Measurements from ENCODE around the gene ACBD4. TPM values are rescaled to one million over a fixed set of nuclear protein-coding genes. Genes with fewer than 3 reads are reported as not detected.

Gene ACBD4
- total and polyA plus RNA-seq, 2 of the 13 experiments (the other 11 are each of a cell fraction or from before 2014, with no cell fraction given) = 16.1 to 26.9 TPM

DNA sequence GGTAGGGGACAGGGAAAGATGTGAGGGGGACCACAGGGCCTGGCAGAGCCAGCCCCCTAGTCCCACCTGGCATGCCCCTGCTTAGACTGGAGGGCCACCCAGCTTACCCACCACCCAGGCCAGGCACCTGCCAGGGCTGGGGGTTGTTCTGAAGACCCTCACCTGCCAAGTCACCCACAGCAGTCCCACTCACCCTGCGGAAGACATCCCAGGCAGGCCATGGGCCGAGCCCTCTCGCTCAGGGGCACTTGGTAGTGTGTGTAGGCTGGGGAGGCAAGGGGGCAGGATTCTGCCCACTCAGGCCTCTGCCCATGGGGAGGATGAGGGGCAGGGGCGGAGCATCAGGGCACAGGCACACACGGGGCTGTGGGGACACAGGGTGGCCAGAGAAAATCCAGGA lies 7.2 kb upstream of the ACBD4 start (continued):
- TF ChIP-seq, protein P1, sequence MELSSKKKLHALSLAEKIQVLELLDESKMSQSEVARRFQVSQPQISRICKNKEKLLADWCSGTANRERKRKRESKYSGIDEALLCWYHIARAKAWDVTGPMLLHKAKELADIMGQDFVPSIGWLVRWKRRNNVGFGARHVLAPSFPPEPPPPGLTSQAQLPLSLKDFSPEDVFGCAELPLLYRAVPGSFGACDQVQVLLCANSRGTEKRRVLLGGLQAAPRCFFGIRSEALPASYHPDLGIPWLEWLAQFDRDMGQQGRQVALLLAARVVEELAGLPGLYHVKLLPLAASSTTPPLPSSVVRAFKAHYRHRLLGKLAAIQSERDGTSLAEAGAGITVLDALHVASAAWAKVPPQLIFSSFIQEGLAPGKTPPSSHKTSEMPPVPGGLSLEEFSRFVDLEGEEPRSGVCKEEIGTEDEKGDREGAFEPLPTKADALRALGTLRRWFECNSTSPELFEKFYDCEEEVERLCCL (CRISPR knock-in tag; IDR thresholded peaks at IDR 0.05; ENCODE audit: borderline replicate concordance) = no peak
- TF ChIP-seq, protein P2, sequence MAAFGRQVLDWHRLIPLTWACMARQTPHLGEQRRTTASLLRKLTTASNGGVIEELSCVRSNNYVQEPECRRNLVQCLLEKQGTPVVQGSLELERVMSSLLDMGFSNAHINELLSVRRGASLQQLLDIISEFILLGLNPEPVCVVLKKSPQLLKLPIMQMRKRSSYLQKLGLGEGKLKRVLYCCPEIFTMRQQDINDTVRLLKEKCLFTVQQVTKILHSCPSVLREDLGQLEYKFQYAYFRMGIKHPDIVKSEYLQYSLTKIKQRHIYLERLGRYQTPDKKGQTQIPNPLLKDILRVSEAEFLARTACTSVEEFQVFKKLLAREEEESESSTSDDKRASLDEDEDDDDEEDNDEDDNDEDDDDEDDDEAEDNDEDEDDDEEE (CRISPR knock-in tag; IDR thresholded peaks at IDR 0.05) = no peak
- TF ChIP-seq, protein P3, sequence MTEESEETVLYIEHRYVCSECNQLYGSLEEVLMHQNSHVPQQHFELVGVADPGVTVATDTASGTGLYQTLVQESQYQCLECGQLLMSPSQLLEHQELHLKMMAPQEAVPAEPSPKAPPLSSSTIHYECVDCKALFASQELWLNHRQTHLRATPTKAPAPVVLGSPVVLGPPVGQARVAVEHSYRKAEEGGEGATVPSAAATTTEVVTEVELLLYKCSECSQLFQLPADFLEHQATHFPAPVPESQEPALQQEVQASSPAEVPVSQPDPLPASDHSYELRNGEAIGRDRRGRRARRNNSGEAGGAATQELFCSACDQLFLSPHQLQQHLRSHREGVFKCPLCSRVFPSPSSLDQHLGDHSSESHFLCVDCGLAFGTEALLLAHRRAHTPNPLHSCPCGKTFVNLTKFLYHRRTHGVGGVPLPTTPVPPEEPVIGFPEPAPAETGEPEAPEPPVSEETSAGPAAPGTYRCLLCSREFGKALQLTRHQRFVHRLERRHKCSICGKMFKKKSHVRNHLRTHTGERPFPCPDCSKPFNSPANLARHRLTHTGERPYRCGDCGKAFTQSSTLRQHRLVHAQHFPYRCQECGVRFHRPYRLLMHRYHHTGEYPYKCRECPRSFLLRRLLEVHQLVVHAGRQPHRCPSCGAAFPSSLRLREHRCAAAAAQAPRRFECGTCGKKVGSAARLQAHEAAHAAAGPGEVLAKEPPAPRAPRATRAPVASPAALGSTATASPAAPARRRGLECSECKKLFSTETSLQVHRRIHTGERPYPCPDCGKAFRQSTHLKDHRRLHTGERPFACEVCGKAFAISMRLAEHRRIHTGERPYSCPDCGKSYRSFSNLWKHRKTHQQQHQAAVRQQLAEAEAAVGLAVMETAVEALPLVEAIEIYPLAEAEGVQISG (CRISPR knock-in tag; IDR thresholded peaks at IDR 0.05) = no peak
- no peak for TF ChIP-seq FOXC1 (CRISPR knock-in tag; IDR thresholded peaks at IDR 0.05; ENCODE audit: borderline replicate concordance)
- TF ChIP-seq ZC3H4 (CRISPR knock-in tag; IDR thresholded peaks at IDR 0.05; ENCODE audit: borderline replicate concordance) = no peak
- peak; percentile 92; the same call in 1 of the 2 replicates for TF ChIP-seq HNRNPL (IDR thresholded peaks at IDR 0.05; ENCODE audit: low read depth, low read length)
- TF ChIP-seq RBFOX2 (IDR thresholded peaks at IDR 0.05; ENCODE audit: low read depth, low read length) = peak; percentile 42; the same call in 1 of the 2 replicates
- TF ChIP-seq EHMT2 (IDR thresholded peaks at IDR 0.05; ENCODE audit: borderline replicate concordance, low read depth, low read length) = no peak
- no peak for TF ChIP-seq MEIS1 (CRISPR knock-in tag; IDR thresholded peaks at IDR 0.05; ENCODE audit: borderline replicate concordance)
